Common myeloid progenitor, CD34-positive (primary cell): ENCODE results near the gene ABCC5.
A peak's percentile ranks its signal among the peaks of the same experiment; 100 is the strongest.
"Not testable (repeated sequence)": the region's sequence is repeated elsewhere in the genome, so short reads cannot be mapped to it uniquely, and the experiment has no call there.

Experiments used
- CTCF ChIA-PET: fragments of 350-600 bp; sonication (Branson Sonifier 250); formaldehyde crosslinking; loops from one replicate; lab custom pipeline; 2021; ENCODE audit warnings: antibody characterized with exemption; lab: Charles Lee
- POLR2A ChIA-PET: fragments of 350-600 bp; sonication (Branson Sonifier 250); formaldehyde crosslinking; loops from one replicate; lab custom pipeline; 2021; ENCODE audit warnings: antibody characterized with exemption; lab: Charles Lee
- DNase-seq, 3 donors: peaks; one replicate each; pipeline versions ENCODE4 v3.0.0 to v3.0.0-alpha.2; 2013
- H3K27ac ChIP-seq, 2 experiments: 1 replicate in 1 of 2; 2 replicates in 1 of 2; pipeline ENCODE4 v1.7.0; 2013; ENCODE audit warnings: inconsistent platforms in 2 of 2, low read length in 2 of 2, mild to moderate bottlenecking in 2 of 2, low read depth in 1 of 2, moderate library complexity in 1 of 2; ENCODE audit not compliant: severe bottlenecking in 2 of 2, insufficient read depth in 1 of 2, poor library complexity in 1 of 2
- H3K27me3 ChIP-seq, 5 experiments: replicated peaks in 2 of 5; 1 replicate in 3 of 5; 2 replicates in 2 of 5; pipeline versions ENCODE4 v1.6.1 to v1.7.0; 2013; ENCODE audit warnings: low read length in 4 of 5, mild to moderate bottlenecking in 2 of 5, moderate library complexity in 2 of 5, inconsistent platforms in 1 of 5; ENCODE audit not compliant: insufficient read depth in 5 of 5, control insufficient read depth in 4 of 5
- H3K36me3 ChIP-seq, 4 experiments: 1 replicate in 2 of 4; 2 replicates in 2 of 4; pipeline versions ENCODE4 v1.6.1 to v1.7.0; 2013; ENCODE audit warnings: low read length in 3 of 4, control low read depth in 1 of 4, mild to moderate bottlenecking in 1 of 4; ENCODE audit not compliant: control insufficient read depth in 4 of 4, insufficient read depth in 4 of 4
- H3K4me1 ChIP-seq, 4 experiments: 1 replicate in 3 of 4; 2 replicates in 1 of 4; pipeline versions ENCODE4 v1.6.1 to v1.7.1; 2013; ENCODE audit warnings: low read length in 3 of 4, mild to moderate bottlenecking in 3 of 4, control low read depth in 1 of 4, inconsistent platforms in 1 of 4, moderate library complexity in 1 of 4; ENCODE audit not compliant: control insufficient read depth in 4 of 4, insufficient read depth in 4 of 4; ENCODE audit errors: control extremely low read depth in 1 of 4
- H3K4me3 ChIP-seq, 7 experiments: 1 replicate in 4 of 7; 2 replicates in 3 of 7; pipeline versions ENCODE4 v1.5.1 to v1.7.0; 2013; ENCODE audit warnings: mild to moderate bottlenecking in 7 of 7, low read length in 6 of 7, moderate library complexity in 6 of 7, inconsistent platforms in 2 of 7, low read depth in 2 of 7, control low read depth in 1 of 7; ENCODE audit not compliant: insufficient read depth in 4 of 7, control insufficient read depth in 1 of 7; ENCODE audit errors: extremely low read depth in 1 of 7
- H3K9me3 ChIP-seq, 5 experiments: 1 replicate in 4 of 5; 2 replicates in 1 of 5; pipeline versions ENCODE4 v1.6.1 to v1.7.1; 2013; ENCODE audit warnings: low read length in 4 of 5, mild to moderate bottlenecking in 2 of 5, inconsistent platforms in 1 of 5, low read depth in 1 of 5, moderate library complexity in 1 of 5; ENCODE audit not compliant: control insufficient read depth in 4 of 5, insufficient read depth in 2 of 5; ENCODE audit errors: control extremely low read depth in 1 of 5
- WGBS: methylation state at CpG from one replicate; pipeline ENCODE4 v1.1.5; 2013; ENCODE audit not compliant: insufficient coverage; 5-methylcytosine and 5-hydroxymethylcytosine counted together

Gene ABCC5

DNA sequence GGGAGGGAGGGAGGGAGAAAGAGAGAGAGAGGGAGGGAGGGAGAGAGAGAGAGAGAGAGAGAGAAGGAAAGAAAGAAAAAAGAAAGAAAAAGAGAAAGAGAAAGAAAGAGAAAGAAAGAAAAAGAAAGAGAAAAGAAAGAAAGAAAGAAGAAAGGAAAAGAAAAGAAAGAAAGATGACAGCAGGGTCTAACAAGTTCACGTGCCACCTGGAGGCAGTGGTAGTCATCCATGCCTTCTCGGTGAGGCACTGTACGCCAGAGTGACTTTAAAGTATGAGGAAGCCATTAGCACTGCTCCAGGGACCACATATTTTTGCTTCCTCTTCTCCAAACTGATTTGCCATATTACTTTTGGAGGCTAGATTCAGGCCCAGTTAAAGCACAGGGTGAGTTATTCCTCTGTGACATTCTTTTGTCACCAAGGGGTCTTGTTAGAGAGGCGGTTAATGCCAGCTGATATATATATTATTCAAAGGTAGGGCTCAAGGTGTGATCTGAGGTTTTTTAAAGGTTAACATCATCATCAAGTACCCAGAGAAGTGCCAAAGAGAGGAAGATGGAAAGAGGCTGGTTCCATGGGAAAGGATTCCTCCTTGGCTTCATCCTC, 13.6 kb upstream of the ABCC5 start, which contains the start of gene HTR3D:
Gene HTR3D (plus strand): TSS at position 556 of the 606 bp plus-strand sequence. CDS start 0 bp downstream, at position 556.
- H3K4me3 ChIP-seq: no peak within 1 kb of the TSS
- DNase-seq: peak in 2 of 3 donors; percentile 40 to 50
- H3K27me3 ChIP-seq: peaks cover 0 to 4% (median 0%) of the 10 kb centered on the region in 5 experiments
- no peaks in the 10 kb centered on the region for H3K4me1 ChIP-seq
- ChIA-PET CTCF (interaction anchor here (1.1 to 1.7 kb wide), 2 partner anchors 11 to 13 kb away, joined by 3 to 5 read pairs; partner anchors contain the start of gene ABCC5), POLR2A (no interaction called here)
- no peaks in the 10 kb centered on the region for H3K9me3 ChIP-seq
- H3K27ac ChIP-seq: no peak within 1 kb of the TSS
- WGBS: 83% methylated on average over 1 of the region's 4 CpGs
- H3K36me3 ChIP-seq: no peaks in the 10 kb centered on the region

DNA sequence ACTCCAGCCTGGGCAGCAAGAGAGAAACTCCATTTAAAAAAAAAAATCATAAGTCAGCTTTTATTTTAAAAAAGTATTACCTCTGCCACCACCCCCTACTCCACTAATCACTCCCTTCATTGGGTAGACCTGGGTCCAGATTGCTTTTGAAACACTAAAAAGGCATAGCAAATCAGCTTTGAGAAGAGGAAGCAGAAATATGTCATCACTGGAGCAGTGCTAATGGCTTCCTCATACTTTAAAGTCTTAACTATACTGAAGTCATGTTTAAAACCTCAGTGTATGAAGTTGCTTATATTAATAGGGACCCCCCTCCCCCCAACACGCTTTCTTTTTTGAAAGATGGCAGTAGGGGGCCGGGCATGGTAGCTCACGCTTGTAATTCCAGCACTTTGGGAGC, 12.9 kb upstream of the ABCC5 start:
- CTCF ChIA-PET: interaction anchor here (1.0 to 1.7 kb wide), 3 partner anchors 10 to 13 kb away, joined by 3 to 5 read pairs (median 3); partner anchors contain the start of gene ABCC5
- Histone ChIP-seq H3K27me3 (peaks cover 0 to 4% (median 0%) of the 10 kb centered on the region in 5 experiments), H3K9me3 (no peaks in the 10 kb centered on the region), H3K27ac (no peak overlapping the region), H3K36me3 (no peaks in the 10 kb centered on the region), H3K4me1 (no peaks in the 10 kb centered on the region), H3K4me3 (no peak overlapping the region)
- DNase-seq: peak in 2 of 3 donors; percentile 36 to 42
- WGBS: 90% methylated on average over 3 of the region's 3 CpGs
- POLR2A ChIA-PET: interaction anchor here (0.6 kb wide), 1 partner anchor 770 kb away, joined by 3 read pairs; no protein-coding TSS in a partner anchor

DNA sequence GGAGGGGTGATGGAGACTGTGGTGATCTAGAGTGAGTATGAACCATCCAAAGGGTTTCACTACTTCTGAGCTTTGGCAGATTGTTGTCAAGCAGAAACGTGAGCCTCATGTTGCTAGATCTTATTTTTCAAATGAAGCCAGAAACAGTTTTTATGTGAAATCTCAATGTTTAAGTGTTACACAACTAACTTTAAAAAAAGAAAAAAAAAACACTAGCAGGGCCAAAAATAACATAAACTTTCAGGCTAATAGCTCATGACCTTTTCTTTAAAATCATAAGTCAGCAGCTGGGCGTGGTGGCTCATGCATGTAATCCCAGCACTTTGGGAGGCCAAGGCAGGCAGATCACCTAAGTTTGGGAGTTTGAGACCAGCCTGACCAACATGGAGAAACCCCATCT, 11.8 kb upstream of the ABCC5 start:
- no peaks in the 10 kb centered on the region for H3K4me1 ChIP-seq
- no peak overlapping the region for H3K4me3 ChIP-seq
- ChIA-PET POLR2A (interaction anchor here (0.6 kb wide), 1 partner anchor 134 kb away, joined by 3 read pairs; no protein-coding TSS in a partner anchor), CTCF (interaction anchor here (0.9 to 1.7 kb wide), 3 partner anchors 11 to 18 kb away, joined by 3 to 5 read pairs (median 3); partner anchors contain the start of gene ABCC5)
- H3K27me3 ChIP-seq: peaks cover 0 to 3% (median 0%) of the 10 kb centered on the region in 5 experiments
- 89% methylated on average over 1 of the region's 2 CpGs for WGBS
- no peak for DNase-seq
- no peaks in the 10 kb centered on the region for H3K9me3 ChIP-seq
- H3K36me3 ChIP-seq: no peaks in the 10 kb centered on the region
- no peak overlapping the region for H3K27ac ChIP-seq

DNA sequence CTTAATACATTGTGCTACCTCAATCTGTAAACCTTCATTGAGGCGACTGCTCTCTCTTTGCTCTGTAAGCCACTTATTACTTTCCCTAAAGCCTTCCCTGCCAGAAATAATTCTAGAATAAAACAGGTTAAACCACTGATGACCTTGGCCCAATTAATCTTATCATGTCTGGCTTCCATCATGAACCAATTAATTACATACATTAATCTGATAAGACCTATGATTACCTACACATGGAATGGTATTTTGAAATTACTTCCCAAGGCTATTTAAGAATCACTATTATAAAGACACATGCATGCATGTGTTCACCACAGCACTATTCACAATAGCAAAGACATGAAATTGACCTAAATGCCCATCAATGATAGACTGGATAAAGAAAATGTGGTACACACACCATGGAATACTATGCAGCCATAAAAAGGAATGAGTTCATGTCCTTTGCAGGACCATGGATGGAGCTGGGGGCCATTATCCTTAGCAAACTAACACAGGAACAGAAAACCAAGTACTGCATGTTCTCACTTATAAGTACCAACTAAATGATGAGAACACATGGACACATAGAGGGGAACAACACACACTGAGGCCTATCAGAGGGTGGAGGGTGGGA, 10.7 kb upstream of the ABCC5 start:
- POLR2A ChIA-PET, H3K4me1 ChIP-seq, H3K9me3 ChIP-seq, H3K27me3 ChIP-seq, H3K4me3 ChIP-seq, H3K36me3 ChIP-seq, DNase-seq, CTCF ChIA-PET, H3K27ac ChIP-seq: not testable (repeated sequence)
- 100% methylated on average over 1 of the region's 1 CpG for WGBS

DNA sequence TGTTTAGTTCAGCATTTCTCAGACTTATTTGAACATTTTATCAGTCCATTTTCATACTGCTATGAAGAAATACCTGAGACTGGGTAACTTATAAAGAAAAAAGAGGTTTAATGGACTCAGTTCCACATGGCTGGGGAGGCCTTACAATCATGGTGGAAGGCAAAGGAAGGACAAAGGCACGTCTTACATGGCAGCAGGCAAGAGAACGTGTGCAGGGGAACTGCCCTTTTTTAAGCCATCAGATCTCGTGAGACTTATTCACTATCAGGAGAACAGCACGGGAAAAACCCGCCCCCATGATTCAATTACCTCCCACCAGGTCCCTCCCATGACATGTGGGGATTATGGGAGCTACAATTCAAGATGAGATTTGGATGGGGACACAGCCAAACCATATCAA, 7.6 kb upstream of the ABCC5 start:
- H3K36me3 ChIP-seq, DNase-seq, H3K27ac ChIP-seq, H3K4me3 ChIP-seq, POLR2A ChIA-PET, H3K9me3 ChIP-seq, H3K27me3 ChIP-seq: not testable (repeated sequence)
- H3K4me1 ChIP-seq: peaks cover 4 to 14% (median 13%) of the 10 kb centered on the region in 4 experiments
- 80% methylated on average over 1 of the region's 5 CpGs for WGBS
- CTCF ChIA-PET: interaction anchor here (1.5 to 1.9 kb wide), 2 partner anchors 11 to 128 kb away, joined by 4 read pairs; no protein-coding TSS in a partner anchor

DNA sequence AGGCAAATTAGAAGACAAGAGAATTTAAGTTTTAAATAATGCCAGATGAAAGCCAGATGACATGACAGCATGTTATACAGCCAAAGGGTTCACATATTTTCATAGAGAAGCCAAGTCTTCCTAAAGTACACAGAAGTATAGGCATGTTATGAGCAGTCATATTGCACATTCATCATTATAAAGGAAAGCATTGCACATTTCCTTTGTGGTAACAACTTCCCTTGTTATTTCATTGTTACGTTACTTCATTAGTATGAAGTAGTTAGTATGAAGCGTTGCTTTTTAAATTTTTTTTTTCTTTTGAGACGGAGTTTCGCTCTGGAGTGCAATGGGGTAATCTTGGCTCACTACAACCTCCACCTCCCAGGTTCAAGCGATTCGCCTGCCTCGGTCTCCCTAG, 4.6 kb upstream of the ABCC5 start:
- Histone ChIP-seq H3K36me3 (no peaks in the 10 kb centered on the region), H3K27ac (peak overlapping the region; percentile 33 to 56), H3K4me1 (peaks cover 4 to 22% (median 20%) of the 10 kb centered on the region in 4 experiments), H3K9me3 (no peaks in the 10 kb centered on the region), H3K27me3 (peaks cover 0 to 8% (median 2%) of the 10 kb centered on the region in 5 experiments), H3K4me3 (peak overlapping the region in 5 of 7 experiments; percentile 20 to 64 (median 41))
- WGBS: no CpG with 5 or more reads among the region's 7 CpGs
- ChIA-PET POLR2A (no interaction called here), CTCF (interaction anchor here (0.8 to 0.9 kb wide), 3 partner anchors 20 to 138 kb away, joined by 3 read pairs; partner anchors contain the start of gene PARL)
- peak; percentile 83 to 94 (median 87) for DNase-seq
